ENCODE data around the gene PEX11G. TPM values are rescaled to one million over a fixed set of nuclear protein-coding genes. Genes with fewer than 3 reads are reported as not detected.
A peak's percentile ranks its signal among the peaks of the same experiment; 100 is the strongest.

Gene PEX11G
- total and polyA plus RNA-seq, 2 experiments from 2014 or later = 2.2 TPM

- TF ChIP-seq EZH2phosphoT487 (IDR thresholded peaks at IDR 0.05; ENCODE audit: unreplicated experiment) (no peak), ZNF331 (CRISPR knock-in tag; IDR thresholded peaks at IDR 0.05; ENCODE audit: low read depth) (no peak), CTCF (conservative IDR thresholded peaks at IDR 0.05; ENCODE audit: low read depth in 2 of 2) (no peak), POLR2AphosphoS5 (IDR thresholded peaks at IDR 0.05; ENCODE audit: low read depth) (no peak), JUNB (IDR thresholded peaks at IDR 0.05; ENCODE audit: unreplicated experiment) (no peak), REST (IDR thresholded peaks at IDR 0.05; ENCODE audit: unreplicated experiment) (no peak)
Measured at GRCh38 chr19:7516878-7517277, 28.0 kb upstream of the PEX11G start (continued).

- Histone ChIP-seq H3K27me3 (ENCODE audit: insufficient read depth) (no peaks in the 10 kb centered on the region), H4K20me1 (replicated peaks; ENCODE audit: insufficient read depth) (no peaks in the 10 kb centered on the region), H3K9me2 (ENCODE audit: insufficient read depth) (no peaks in the 10 kb centered on the region), H3F3A (replicated peaks; ENCODE audit: low read depth) (no peaks in the 10 kb centered on the region), H3K4me1 (ENCODE audit: insufficient read depth) (peaks cover 13% of the 10 kb centered on the region), H3K4me3 (peak overlapping the region; percentile 83), H3K27ac (ENCODE audit: low read depth) (no peak overlapping the region), H3K36me3 (ENCODE audit: insufficient read depth) (no peaks in the 10 kb centered on the region), H3K79me2 (replicated peaks; ENCODE audit: insufficient read depth) (no peaks in the 10 kb centered on the region; the same call in 1 of the 2 replicates), H3K4me2 (peak overlapping the region; percentile 97), H2AFZ (no peak overlapping the region)
- Mint-ChIP-seq H3K9me3 (peaks cover 3% of the 10 kb centered on the region; the same call in 2 of the 3 replicates), H3K27me3 (ENCODE audit: insufficient read depth, low read depth, poor library complexity) (peaks cover 6% of the 10 kb centered on the region), H3K4me1 (peaks cover 13% of the 10 kb centered on the region), H3K27ac (peak overlapping the region; percentile 77; the same call in 1 of the 2 replicates), H3K4me3 (peak overlapping the region; percentile 87), H3K36me3 (ENCODE audit: low read depth) (peaks cover 13% of the 10 kb centered on the region; the same call in 2 of the 3 replicates)
- DNase-seq (ENCODE audit: low spot score) (peak; percentile 41), ATAC-seq (peak; percentile 38)
- no peak for TF ChIP-seq ETS1 (IDR thresholded peaks at IDR 0.05)
Measured at GRCh38 chr19:7516333-7516732, 27.5 kb upstream of the PEX11G start.

All from GM23338 (cell line).